K562 (cell line): ENCODE data around the gene STX1A. TPM values are rescaled to one million over a fixed set of nuclear protein-coding genes. Genes with fewer than 3 reads are reported as not detected.

Experiments used
- ATF3 ChIP-seq, 2 experiments: fragments of 450-650 bp in 1 of 2; sonication (generic) in 1 of 2; formaldehyde crosslinking in 1 of 2; IDR thresholded peaks in 1 of 2; conservative IDR thresholded peaks in 1 of 2; 2 replicates each; pipeline versions ENCODE4 v1.6.1 to v1.8.1; 2016 to 2023; ENCODE audit warnings: mild to moderate bottlenecking in 2 of 2, moderate library complexity in 2 of 2, inconsistent platforms in 1 of 2, missing genetic modification reagents in 1 of 2
- BRD9 ChIP-seq: fragments of 450-650 bp; IDR thresholded peaks from 2 replicates; pipeline ENCODE4 v1.6.1; 2018; ENCODE audit warnings: low read depth; ENCODE audit not compliant: partially characterized antibody
- BRF1 ChIP-seq: IDR thresholded peaks from 3 replicates; pipeline ENCODE4 v1.6.1; 2011; ENCODE audit warnings: borderline replicate concordance, mild to moderate bottlenecking; ENCODE audit not compliant: insufficient read length; ENCODE audit errors: extremely low read depth
- CCAR2 ChIP-seq: fragments of 200-400 bp; formaldehyde crosslinking; IDR thresholded peaks from 2 replicates; pipeline ENCODE4 v1.6.1; 2017; ENCODE audit warnings: mild to moderate bottlenecking, low read depth, low read length
- HINFP ChIP-seq: fragments of 450-650 bp; conservative IDR thresholded peaks from 2 replicates; pipeline ENCODE4 v1.6.1; 2016; ENCODE audit warnings: missing genetic modification characterization, low read depth, mild to moderate bottlenecking, control low read depth, missing compliant biosample characterization
- L3MBTL2 ChIP-seq: fragments of 450-650 bp; IDR thresholded peaks from 2 replicates; pipeline ENCODE4 v1.6.1; 2016; ENCODE audit warnings: mild to moderate bottlenecking, moderate library complexity
- MTF1 ChIP-seq: fragments of 250-450 bp; sonication (Bioruptor Pico); IDR thresholded peaks from 2 replicates; pipeline ENCODE4 v1.9.0; 2021; ENCODE audit warnings: moderate library complexity, mild to moderate bottlenecking, inconsistent platforms, borderline replicate concordance
- NFYB ChIP-seq: IDR thresholded peaks from 2 replicates; pipeline ENCODE4 v1.6.1; 2011; ENCODE audit warnings: mild to moderate bottlenecking, moderate library complexity; ENCODE audit not compliant: insufficient read length; ENCODE audit errors: extremely low read depth
- PHB ChIP-seq: fragments of 250-450 bp; sonication (Bioruptor Pico); IDR thresholded peaks from 2 replicates; pipeline ENCODE4 v1.5.0; 2021
- POLR2A ChIP-seq: fragments of 450-650 bp; conservative IDR thresholded peaks from 2 replicates; pipeline ENCODE4 v1.6.1; 2016
- PPARD ChIP-seq: fragments of 250-450 bp; sonication (Bioruptor Pico); IDR thresholded peaks from 2 replicates; pipeline ENCODE4 v1.8.0; 2022; ENCODE audit warnings: inconsistent platforms, mild to moderate bottlenecking, moderate library complexity
- PRPF4 ChIP-seq: fragments of 200-400 bp; formaldehyde crosslinking; IDR thresholded peaks from one replicate; pipeline ENCODE4 v1.6.1; 2017; ENCODE audit warnings: low read length, low read depth, mild to moderate bottlenecking; ENCODE audit not compliant: insufficient read depth, poor library complexity, severe bottlenecking
- SNAPC5 ChIP-seq: fragments of 250-450 bp; sonication (Bioruptor Pico); IDR thresholded peaks from 2 replicates; pipeline ENCODE4 v1.8.0; 2021; ENCODE audit warnings: moderate library complexity, mild to moderate bottlenecking, inconsistent platforms
- STAT5B ChIP-seq: fragments of 250-450 bp; sonication (Bioruptor Pico); IDR thresholded peaks from 2 replicates; pipeline ENCODE4 v1.8.0; 2021; ENCODE audit warnings: mild to moderate bottlenecking, inconsistent platforms
- ZBTB11 ChIP-seq, 3 experiments: fragments of 200-800 bp in 1 of 3; fragments of 250-450 bp in 1 of 3; fragments of 450-650 bp in 1 of 3; sonication (Bioruptor Pico) in 1 of 3; sonication (Bioruptor generic) in 1 of 3; formaldehyde crosslinking in 1 of 3; IDR thresholded peaks; 2 replicates each; pipeline versions ENCODE4 v1.6.1 to v1.8.0; 2016 to 2022; ENCODE audit warnings: mild to moderate bottlenecking in 2 of 3, missing genetic modification characterization in 2 of 3, missing compliant biosample characterization in 1 of 3, moderate library complexity in 1 of 3
- ZNF274 ChIP-seq: IDR thresholded peaks from 2 replicates; pipeline ENCODE4 v1.6.1; 2011; ENCODE audit warnings: low read depth, mild to moderate bottlenecking, low read length, moderate library complexity, borderline replicate concordance
- ZNF316 ChIP-seq: fragments of 450-650 bp; IDR thresholded peaks from 2 replicates; pipeline ENCODE4 v1.6.1; 2016
- ZNF644 ChIP-seq: fragments of 200-800 bp; sonication (Bioruptor generic); IDR thresholded peaks from 2 replicates; pipeline ENCODE4 v1.6.1; 2016; ENCODE audit warnings: low read depth, missing genetic modification characterization, missing compliant biosample characterization
- ZNF668 ChIP-seq: fragments of 250-450 bp; sonication (Bioruptor Pico); IDR thresholded peaks from 2 replicates; pipeline ENCODE4 v1.8.0; 2022; ENCODE audit warnings: mild to moderate bottlenecking, inconsistent platforms
- polyA plus RNA-seq, 8 experiments: library from polyadenylated mRNA; depleted of rRNA in 4 of 8; stranded (reverse) in 5 of 8; unstranded in 3 of 8; fragments of >200 nt; fragmentation: Nextera tagmentation in 2 of 8; fragmentation: Illumina TruSeq in 1 of 8; extraction: Ambion mirVana in 2 of 8; extraction: Trizol in 1 of 8; gene quantifications; 2 replicates each; pipeline versions ENCODE4 v1.2.1 to v1.2.3, GENCODE V29; 2011 to 2014; ENCODE audit warnings: inconsistent platforms in 1 of 8, missing spikeins in 1 of 8
- total RNA-seq, 7 experiments: library from RNA; depleted of rRNA in 6 of 7; stranded (reverse); fragments of >200 nt in 6 of 7; fragmentation: Illumina TruSeq in 2 of 7; extraction: Trizol in 2 of 7; gene quantifications; 2 replicates each; pipeline versions ENCODE4 v1.2.1 to v1.2.3, GENCODE V29; 2011 to 2021; ENCODE audit warnings: low replicate concordance in 1 of 7

STX1A gene
- total and polyA plus RNA-seq, 9 of the 15 experiments (the other 6 are each of a cell fraction or from before 2014, with no cell fraction given), result 0.04 to 15.1 (median 6.3) TPM

- TF ChIP-seq MTF1 (CRISPR knock-in tag) (no peak), NFYB (no peak), HINFP (no peak), ZNF644 (tag) (no peak), POLR2A (no peak), ZNF668 (no peak), SNAPC5 (CRISPR knock-in tag) (no peak), ATF3 (IDR thresholded peaks at IDR 0.05) (no peak), ATF3 (CRISPR knock-in tag; conservative IDR thresholded peaks at IDR 0.05) (no peak), L3MBTL2 (no peak), ZNF316 (no peak), CCAR2 (no peak), ZBTB11 (CRISPR knock-in tag; IDR thresholded peaks at IDR 0.05) (no peak), PRPF4 (no peak), BRF1 (no peak), PPARD (CRISPR knock-in tag) (no peak), ZNF274 (no peak), PHB (no peak), STAT5B (CRISPR knock-in tag) (no peak), BRD9 (no peak)
Measured at GRCh38 chr7:73683788-73684693, 35.4 kb downstream of the STX1A start (continued).
